Heart left ventricle (tissue), 16 donors: ENCODE results near the gene XXYLT1. TPM values are rescaled to one million over a fixed set of nuclear protein-coding genes. Genes with fewer than 3 reads are reported as not detected.

Source experiments
- ATAC-seq, 4 donors: fragments of 200-7000 bp; cut with Tn5 transposase; one replicate each; pipeline ENCODE4 v1.9.1; 2020 to 2022; ENCODE audit warnings: moderate library complexity in 4 of 4, mild to moderate bottlenecking in 3 of 4, moderate number of reproducible peaks in 1 of 4
- DNase-seq, 5 donors: peaks; one replicate each; pipeline ENCODE4 v3.0.0-alpha.2; 2020
- H3K27ac ChIP-seq, 12 donors: fragments of 200-600 bp; sonication (generic) in 4 of 12; one replicate each; pipeline versions ENCODE4 v1.5.0 to v1.8.0; 2016 to 2022; ENCODE audit warnings: mild to moderate bottlenecking in 2 of 12
- H3K27me3 ChIP-seq, 9 donors: fragments of 200-600 bp; sonication (generic) in 2 of 9; one replicate each; pipeline versions ENCODE4 v1.5.1 to v1.8.0; 2016 to 2022; ENCODE audit warnings: mild to moderate bottlenecking in 3 of 9
- H3K36me3 ChIP-seq, 9 donors: fragments of 200-600 bp; sonication (generic) in 2 of 9; one replicate each; pipeline versions ENCODE4 v1.5.0 to v1.8.0; 2018 to 2022; ENCODE audit warnings: mild to moderate bottlenecking in 2 of 9
- H3K4me1 ChIP-seq, 12 donors: fragments of 200-600 bp; sonication (generic) in 4 of 12; one replicate each; pipeline versions ENCODE4 v1.5.0 to v1.8.0; 2016 to 2022; ENCODE audit warnings: mild to moderate bottlenecking in 3 of 12
- H3K4me3 ChIP-seq, 12 donors: fragments of 200-600 bp; sonication (generic) in 4 of 12; one replicate each; pipeline versions ENCODE4 v1.5.0 to v1.8.0; 2017 to 2022; ENCODE audit warnings: mild to moderate bottlenecking in 9 of 12, moderate library complexity in 4 of 12
- H3K9me3 ChIP-seq, 12 donors: fragments of 200-600 bp; sonication (generic) in 4 of 12; one replicate each; pipeline versions ENCODE4 v1.5.0 to v1.8.0; 2016 to 2022; ENCODE audit warnings: mild to moderate bottlenecking in 1 of 12
- POLR2A ChIP-seq, 2 donors: fragments of 450-650 bp; IDR thresholded peaks; one replicate each; pipeline ENCODE4 v1.6.1; 2017; ENCODE audit warnings: antibody characterized with exemption in 2 of 2, mild to moderate bottlenecking in 2 of 2, moderate library complexity in 2 of 2
- whole genome bisulfite sequencing, 4 donors: extraction: QIAGEN DNeasy Blood & Tissue Kit in 2 of 4; methylation state at CpG; one replicate each; pipeline versions ENCODE4 v1.1.5 to v1.1.7; 2013 to 2018; 5-methylcytosine and 5-hydroxymethylcytosine counted together
- intact Hi-C, 10 donors: fragments of 100-400 bp; cut with DNase I; formaldehyde crosslinking; loops; one replicate each; pipeline versions ENCODE4 v1.11.1 to v1.14.2; 2022
- polyA plus RNA-seq, 2 donors: library from polyadenylated mRNA; stranded (reverse); fragments of 200-250 nt; gene quantifications; one replicate each; pipeline ENCODE4 v1.2.3, GENCODE V29; 2013
- total RNA-seq, 9 donors: library from RNA; depleted of rRNA in 2 of 9; stranded (reverse); fragments of >200 nt in 2 of 9; fragmentation: NEBNext Ultra II Directional in 3 of 9; extraction: Animal tissue kit (Norgen Biotek cat#: 25700) in 3 of 9; gene quantifications; one replicate each; pipeline versions ENCODE4 v1.1.0 to v1.2.4, GENCODE V29; 2016 to 2023
- TF ChIP-seq, protein P1 (sequence below), 12 donors: fragments of 200-600 bp; sonication (generic) in 4 of 12; IDR thresholded peaks; one replicate each; pipeline versions ENCODE4 v1.5.0 to v1.8.0; 2018 to 2022; ENCODE audit warnings: antibody characterized with exemption in 12 of 12, mild to moderate bottlenecking in 5 of 12
- donor health status: ischemic (EF 13 %, LVEDD 7.1; RV severe dilation, severe dysfunction).
- donor health status: healthy with polysubstance abuse.
- donor health status: DM: no; HTN: yes; CAD: no.
- donor health status: DM: no; HTN: no; CAD: no.
- donor health status: ischemic (EF 25% LVEDD 6.9; RV normal size, moderate dysfunction).
- donor health status: ischemic (EF 25% LVEDD 5.7; RV mildly dilated, moderate dysfunction).
- donor health status: healthy.
- donor health status: DM: yes; HTN: yes; CAD: no.
- donor health status: ischemic (EF 35%, LVEDD 5.7; RV mildly dilated, moderate dysfunction).
- donor health status: nonischemic (EF 11% LVEDD 7.7; RV severe dilation, severe dysfunction).
- donor health status: DM: yes; HTN: yes; CAD: no.
- donor health status: PGD.
- donor health status: ischemic (EF 29% LVEDD 5.4; RV normal size, mild dysfunction).
- donor health status: nonischemic (EF 23%, LVEDD 6.1; RV moderate dilation, normal function).

XXYLT1 gene
- total and polyA plus RNA-seq, 11 donors = 1.9 to 8.6 (median 4.8) TPM

DNA sequence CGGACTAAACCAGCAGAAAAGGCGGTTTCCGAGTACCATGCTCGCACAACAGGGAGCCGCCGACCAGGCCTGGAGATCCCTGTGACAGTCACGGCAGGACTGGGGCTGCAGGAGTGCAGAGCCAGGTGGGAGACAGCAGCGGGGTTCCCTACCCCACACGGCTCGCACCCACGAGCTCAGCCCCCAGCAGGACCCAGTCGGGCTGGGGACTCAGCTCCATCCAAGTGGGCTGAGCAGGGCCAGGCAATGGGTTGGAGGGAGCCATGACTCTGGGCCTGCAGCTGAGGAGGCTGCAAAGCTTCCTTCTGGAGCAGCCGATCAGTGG lies 15.8 kb downstream of the XXYLT1 start:
- peak overlapping the region in 1 of 12 donors; percentile 19 for H3K27ac ChIP-seq
- H3K4me1 ChIP-seq = peaks cover 0 to 28% (median 16%) of the 10 kb centered on the region in 12 donors
- H3K9me3 ChIP-seq = no peaks in the 10 kb centered on the region
- no peak for TF ChIP-seq POLR2A (IDR thresholded peaks at IDR 0.05)
- TF ChIP-seq, protein P1, sequence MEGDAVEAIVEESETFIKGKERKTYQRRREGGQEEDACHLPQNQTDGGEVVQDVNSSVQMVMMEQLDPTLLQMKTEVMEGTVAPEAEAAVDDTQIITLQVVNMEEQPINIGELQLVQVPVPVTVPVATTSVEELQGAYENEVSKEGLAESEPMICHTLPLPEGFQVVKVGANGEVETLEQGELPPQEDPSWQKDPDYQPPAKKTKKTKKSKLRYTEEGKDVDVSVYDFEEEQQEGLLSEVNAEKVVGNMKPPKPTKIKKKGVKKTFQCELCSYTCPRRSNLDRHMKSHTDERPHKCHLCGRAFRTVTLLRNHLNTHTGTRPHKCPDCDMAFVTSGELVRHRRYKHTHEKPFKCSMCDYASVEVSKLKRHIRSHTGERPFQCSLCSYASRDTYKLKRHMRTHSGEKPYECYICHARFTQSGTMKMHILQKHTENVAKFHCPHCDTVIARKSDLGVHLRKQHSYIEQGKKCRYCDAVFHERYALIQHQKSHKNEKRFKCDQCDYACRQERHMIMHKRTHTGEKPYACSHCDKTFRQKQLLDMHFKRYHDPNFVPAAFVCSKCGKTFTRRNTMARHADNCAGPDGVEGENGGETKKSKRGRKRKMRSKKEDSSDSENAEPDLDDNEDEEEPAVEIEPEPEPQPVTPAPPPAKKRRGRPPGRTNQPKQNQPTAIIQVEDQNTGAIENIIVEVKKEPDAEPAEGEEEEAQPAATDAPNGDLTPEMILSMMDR (IDR thresholded peaks at IDR 0.05) = no peak
- no peaks in the 10 kb centered on the region for H3K27me3 ChIP-seq
- no peak overlapping the region for H3K4me3 ChIP-seq
- DNase-seq (no peak), ATAC-seq (no peak)
- no peaks in the 10 kb centered on the region for H3K36me3 ChIP-seq
- intact Hi-C loops = loop anchor here in 9 of 10 donors (5.0 to 10.0 kb wide), 12 partner anchors 70 to 573 kb away; no protein-coding TSS in a partner anchor
- WGBS, 4 donors = 92 to 96% (median 95%) methylated on average over 9 to 13 of the region's 13 CpGs

DNA sequence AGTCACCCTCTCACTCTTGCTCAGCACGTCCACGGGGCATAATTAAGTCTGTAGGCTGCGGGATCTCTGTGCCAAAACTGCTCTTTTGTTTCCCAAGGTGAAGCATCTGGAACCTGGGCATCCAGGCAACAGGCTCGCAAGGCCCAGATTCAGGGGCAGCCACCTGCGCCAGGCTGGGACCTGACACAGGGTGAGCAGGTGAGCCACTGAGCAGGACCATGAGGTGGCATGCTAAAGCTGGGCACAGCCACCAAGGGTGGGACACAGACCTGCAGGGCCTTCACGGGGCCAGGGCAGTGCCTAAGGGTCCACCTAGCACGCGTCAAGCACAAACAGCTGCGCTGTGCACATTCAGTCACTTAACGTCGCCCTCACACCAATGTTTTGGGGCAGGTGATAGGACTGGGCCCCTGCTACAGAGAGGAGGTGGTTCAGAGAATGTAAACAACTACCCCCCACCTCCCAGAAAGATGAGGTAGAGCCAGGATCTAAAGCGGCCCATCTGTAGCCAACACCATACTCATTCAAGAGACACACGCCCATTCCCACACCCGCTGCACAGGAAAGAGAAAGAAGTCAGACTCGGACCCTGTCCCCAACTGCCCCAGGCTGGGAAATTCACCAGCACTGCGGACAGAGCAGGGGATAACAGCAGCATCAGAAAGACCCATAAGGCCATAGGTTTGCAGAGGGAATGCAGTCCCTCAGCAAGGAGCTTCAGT lies 16.3 kb downstream of the XXYLT1 start:
- no peak for ATAC-seq
- Histone ChIP-seq H3K9me3 (no peaks in the 10 kb centered on the region), H3K4me3 (no peak overlapping the region), H3K4me1 (peaks cover 0 to 27% (median 15%) of the 10 kb centered on the region in 12 donors), H3K36me3 (no peaks in the 10 kb centered on the region), H3K27ac (peak overlapping the region in 1 of 12 donors; percentile 75), H3K27me3 (no peaks in the 10 kb centered on the region)
- intact Hi-C loops = loop anchor here (5.0 to 10.0 kb wide), 13 partner anchors 70 to 572 kb away; no protein-coding TSS in a partner anchor
- TF ChIP-seq, protein P1 (IDR thresholded peaks at IDR 0.05) = no peak
- TF ChIP-seq POLR2A (IDR thresholded peaks at IDR 0.05) = no peak
- 93 to 97% (median 97%) methylated on average over 15 to 16 of the region's 16 CpGs for WGBS, 4 donors
- DNase-seq = no peak

DNA sequence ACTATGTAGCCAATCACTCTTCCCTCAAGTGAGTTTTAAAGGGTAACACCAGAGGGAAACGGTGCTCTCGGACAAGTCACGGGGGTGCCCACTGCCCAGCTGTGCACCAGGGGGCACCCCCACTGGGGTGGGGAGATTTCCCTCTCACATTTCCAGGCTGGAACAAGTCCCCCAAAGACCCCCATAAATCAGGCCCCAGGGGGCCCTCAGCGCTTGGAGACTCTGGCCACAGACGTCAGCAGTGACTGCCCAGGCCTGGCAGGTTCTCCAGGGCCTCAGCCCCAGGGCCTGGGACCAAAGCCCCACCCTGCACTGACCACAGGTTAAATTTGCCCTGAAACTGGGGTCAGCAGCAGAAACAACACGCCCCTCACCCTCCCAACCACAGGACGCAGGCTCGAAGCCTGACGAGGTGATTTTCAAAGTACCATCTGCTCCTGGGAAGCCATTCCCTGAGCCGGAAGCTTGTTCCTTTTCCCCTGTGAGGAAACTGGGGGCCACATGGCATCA lies 17.0 kb downstream of the XXYLT1 start:
- Histone ChIP-seq H3K27me3 (no peaks in the 10 kb centered on the region), H3K27ac (peak overlapping the region in 3 of 12 donors; percentile 34 to 75 (median 55)), H3K4me3 (no peak overlapping the region), H3K36me3 (no peaks in the 10 kb centered on the region), H3K4me1 (peaks cover 0 to 21% (median 9%) of the 10 kb centered on the region in 12 donors), H3K9me3 (no peaks in the 10 kb centered on the region)
- DNase-seq (no peak), ATAC-seq (no peak)
- intact Hi-C loops = loop anchor here in 9 of 10 donors (5.0 to 10.0 kb wide), 9 partner anchors 69 to 252 kb away; no protein-coding TSS in a partner anchor
- no peak for TF ChIP-seq POLR2A (IDR thresholded peaks at IDR 0.05)
- TF ChIP-seq, protein P1 (IDR thresholded peaks at IDR 0.05) = no peak
- 86 to 95% (median 94%) methylated on average over 9 to 10 of the region's 10 CpGs for WGBS, 4 donors

GRCh38 chr3:195251336-195252065 lies 19.5 kb downstream of the XXYLT1 start:
- peak overlapping the region in 1 of 12 donors; percentile 75 for H3K27ac ChIP-seq
- peaks cover 0 to 9% (median 0%) of the 10 kb centered on the region in 12 donors for H3K4me1 ChIP-seq
- H3K36me3 ChIP-seq = no peaks in the 10 kb centered on the region
- WGBS, 4 donors = 91 to 96% (median 93%) methylated on average over 10 to 14 of the region's 14 CpGs
- no peak for TF ChIP-seq POLR2A (IDR thresholded peaks at IDR 0.05)
- TF ChIP-seq, protein P1 (IDR thresholded peaks at IDR 0.05) = no peak
- no peaks in the 10 kb centered on the region for H3K27me3 ChIP-seq
- H3K4me3 ChIP-seq = no peak overlapping the region
- ATAC-seq (no peak), DNase-seq (peak in 1 of 5 donors; percentile 18)
- H3K9me3 ChIP-seq = no peaks in the 10 kb centered on the region
- intact Hi-C loops = loop anchor here in 9 of 10 donors (5.0 to 10.0 kb wide), 9 partner anchors 67 to 249 kb away; no protein-coding TSS in a partner anchor
